GM19035 (cell line): ENCODE measurements around the gene IMPA2.
A peak's percentile ranks its signal among the peaks of the same experiment; 100 is the strongest.
"Not testable (repeated sequence)": the region's sequence is repeated elsewhere in the genome, so short reads cannot be mapped to it uniquely, and the experiment has no call there.

ENCODE experiments used
- ATAC-seq: cut with Tn5 transposase; IDR thresholded peaks from one replicate; pipeline ENCODE4 v1.9.1; 2021; ENCODE audit not compliant: unreplicated experiment

Gene IMPA2

GRCh38 chr18:11962597-11962996, 18.7 kb upstream of the IMPA2 start:
- ATAC-seq = no peak

- no peak for ATAC-seq
Measured at GRCh38 chr18:11963991-11964484, 17.3 kb upstream of the IMPA2 start.

GRCh38 chr18:11969904-11970835, 11.1 kb upstream of the IMPA2 start:
- no peak for ATAC-seq

GRCh38 chr18:11970836-11971226, 10.5 kb upstream of the IMPA2 start:
- ATAC-seq = not testable (repeated sequence)

- ATAC-seq = no peak
Measured at GRCh38 chr18:11972371-11973174, 8.7 kb upstream of the IMPA2 start.

GRCh38 chr18:11974741-11975325, 6.5 kb upstream of the IMPA2 start:
- no peak for ATAC-seq

GRCh38 chr18:11975723-11976122, 5.6 kb upstream of the IMPA2 start:
- ATAC-seq = no peak

- no peak for ATAC-seq
Measured at GRCh38 chr18:11976315-11977152, 4.8 kb upstream of the IMPA2 start.

GRCh38 chr18:11977153-11977466, 4.2 kb upstream of the IMPA2 start:
- ATAC-seq = no peak

- ATAC-seq = no peak
Measured at GRCh38 chr18:11978956-11979355, 2.4 kb upstream of the IMPA2 start.

- ATAC-seq = no peak
Measured at GRCh38 chr18:11980163-11980493, 1.2 kb upstream of the IMPA2 start.

GRCh38 chr18:11980494-11981191, 664 bp upstream of the IMPA2 start:
- peak; percentile 90 for ATAC-seq

- peak; percentile 17 for ATAC-seq
Measured at GRCh38 chr18:11981543-11982366, 448 bp downstream of the IMPA2 start.

- no peak for ATAC-seq
Measured at GRCh38 chr18:11982981-11983380, 1.7 kb downstream of the IMPA2 start.

- ATAC-seq = no peak
Measured at GRCh38 chr18:11983592-11983991, 2.3 kb downstream of the IMPA2 start.

GRCh38 chr18:11984091-11984490, 2.8 kb downstream of the IMPA2 start:
- ATAC-seq = no peak

- no peak for ATAC-seq
Measured at GRCh38 chr18:11985586-11985985, 4.3 kb downstream of the IMPA2 start.

- ATAC-seq = no peak
Measured at GRCh38 chr18:11986061-11986460, 4.8 kb downstream of the IMPA2 start.

GRCh38 chr18:11987527-11987926, 6.2 kb downstream of the IMPA2 start:
- ATAC-seq = no peak
